Esophagus (tissue), 2 donors: Measurements from ENCODE around the gene RERG. TPM values are rescaled to one million over a fixed set of nuclear protein-coding genes. Genes with fewer than 3 reads are reported as not detected.
"Not testable (repeated sequence)": the region's sequence is repeated elsewhere in the genome, so short reads cannot be mapped to it uniquely, and the experiment has no call there.

ENCODE experiments used
- H3K27ac ChIP-seq, 2 donors: one replicate each; pipeline ENCODE4 v1.5.1; 2013; ENCODE audit warnings: low read depth in 2 of 2, mild to moderate bottlenecking in 2 of 2, inconsistent platforms in 1 of 2, low read length in 1 of 2, moderate library complexity in 1 of 2
- H3K27me3 ChIP-seq, 2 donors: one replicate each; pipeline ENCODE4 v1.6.1; 2013; ENCODE audit warnings: low read length in 2 of 2, control low read depth in 1 of 2, mild to moderate bottlenecking in 1 of 2; ENCODE audit not compliant: insufficient read depth in 2 of 2, control insufficient read depth in 1 of 2
- H3K36me3 ChIP-seq, 2 donors: one replicate each; pipeline ENCODE4 v1.6.1; 2013; ENCODE audit warnings: low read length in 1 of 2; ENCODE audit not compliant: control insufficient read depth in 2 of 2, insufficient read depth in 2 of 2
- H3K4me1 ChIP-seq, 2 donors: one replicate each; pipeline ENCODE4 v1.6.1; 2013; ENCODE audit warnings: low read length in 1 of 2; ENCODE audit not compliant: control insufficient read depth in 2 of 2, insufficient read depth in 2 of 2
- H3K4me3 ChIP-seq, 2 donors: one replicate each; pipeline ENCODE4 v1.5.1; 2013; ENCODE audit warnings: low read length in 2 of 2, mild to moderate bottlenecking in 2 of 2, low read depth in 1 of 2, moderate library complexity in 1 of 2
- H3K9me3 ChIP-seq, 2 donors: one replicate each; pipeline ENCODE4 v1.6.1; 2013; ENCODE audit warnings: mild to moderate bottlenecking in 2 of 2, low read depth in 1 of 2, low read length in 1 of 2, moderate library complexity in 1 of 2; ENCODE audit not compliant: control insufficient read depth in 2 of 2, insufficient read depth in 1 of 2
- WGBS, 2 donors: extraction: QIAGEN DNeasy Blood & Tissue Kit; methylation state at CpG; one replicate each; pipeline ENCODE4 v1.1.7; 2013; 5-methylcytosine and 5-hydroxymethylcytosine counted together
- polyA plus RNA-seq, 2 donors: library from polyadenylated mRNA; stranded (reverse); fragments of 200-250 nt; gene quantifications; one replicate each; pipeline ENCODE4 v1.2.3, GENCODE V29; 2013
- donor health status: healthy with polysubstance abuse.
- donor health status: Bipolar disorder and iron deficiency.

RERG gene
- polyA plus RNA-seq, 2 donors, result 2.3 to 3.2 TPM

DNA sequence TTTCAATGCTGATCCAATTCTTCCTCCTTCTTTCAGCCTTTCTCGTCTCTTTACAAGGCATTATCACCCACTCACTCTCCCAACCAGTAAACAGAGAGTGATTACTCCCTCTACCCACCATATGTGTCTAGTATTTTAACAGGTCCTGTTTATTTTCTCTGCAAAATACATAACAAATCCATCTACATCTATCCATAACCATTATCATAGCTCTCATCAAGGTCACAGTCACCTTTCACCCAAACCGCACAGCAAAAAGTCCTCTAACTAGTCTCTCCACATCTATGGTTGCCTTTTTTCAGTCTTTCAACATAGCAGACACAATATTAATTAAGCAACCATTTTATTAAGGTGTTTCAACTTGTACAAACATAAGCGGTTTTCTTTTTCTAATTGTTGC, 21.9 kb upstream of the RERG start:
- Histone ChIP-seq H3K4me3 (no peak overlapping the region), H3K36me3 (no peaks in the 10 kb centered on the region), H3K27ac (no peak overlapping the region), H3K27me3 (no peaks in the 10 kb centered on the region), H3K4me1 (no peaks in the 10 kb centered on the region), H3K9me3 (no peaks in the 10 kb centered on the region)
- 79 to 87% methylated on average over 3 of the region's 3 CpGs for WGBS, 2 donors

DNA sequence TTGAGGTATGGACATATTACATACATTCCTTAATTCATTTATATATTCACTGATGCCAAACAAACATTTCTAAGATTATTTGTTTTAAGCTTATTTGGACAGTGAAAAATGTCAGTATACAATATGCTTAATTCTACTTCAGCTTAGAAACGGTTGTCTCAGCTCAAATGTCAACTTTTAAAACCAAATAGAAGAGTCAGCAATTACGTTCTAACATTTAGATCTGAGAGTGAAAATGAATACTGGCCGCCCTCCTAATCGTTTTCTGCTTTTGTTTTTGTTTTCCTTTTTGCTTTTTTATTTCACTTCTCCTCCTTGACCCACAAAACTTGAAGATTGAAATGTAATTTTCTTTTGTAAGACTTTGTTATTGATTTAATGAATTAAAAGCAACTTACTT, 19.7 kb upstream of the RERG start:
- 44 to 51% methylated on average over 4 of the region's 4 CpGs for WGBS, 2 donors
- H3K27ac ChIP-seq, result no peak overlapping the region
- peaks cover 0 to 3% of the 10 kb centered on the region in 2 donors for H3K27me3 ChIP-seq
- no peaks in the 10 kb centered on the region for H3K4me1 ChIP-seq
- no peaks in the 10 kb centered on the region for H3K36me3 ChIP-seq
- no peaks in the 10 kb centered on the region for H3K9me3 ChIP-seq
- H3K4me3 ChIP-seq, result no peak overlapping the region

GRCh38 chr12:15234508-15234907, 13.3 kb upstream of the RERG start:
- no peaks in the 10 kb centered on the region for H3K9me3 ChIP-seq
- H3K4me3 ChIP-seq, result no peak overlapping the region
- H3K36me3 ChIP-seq, result no peaks in the 10 kb centered on the region
- peaks cover 0 to 3% of the 10 kb centered on the region in 2 donors for H3K27me3 ChIP-seq
- 84 to 85% methylated on average over 4 of the region's 4 CpGs for WGBS, 2 donors
- H3K27ac ChIP-seq, result no peak overlapping the region
- H3K4me1 ChIP-seq, result no peaks in the 10 kb centered on the region

DNA sequence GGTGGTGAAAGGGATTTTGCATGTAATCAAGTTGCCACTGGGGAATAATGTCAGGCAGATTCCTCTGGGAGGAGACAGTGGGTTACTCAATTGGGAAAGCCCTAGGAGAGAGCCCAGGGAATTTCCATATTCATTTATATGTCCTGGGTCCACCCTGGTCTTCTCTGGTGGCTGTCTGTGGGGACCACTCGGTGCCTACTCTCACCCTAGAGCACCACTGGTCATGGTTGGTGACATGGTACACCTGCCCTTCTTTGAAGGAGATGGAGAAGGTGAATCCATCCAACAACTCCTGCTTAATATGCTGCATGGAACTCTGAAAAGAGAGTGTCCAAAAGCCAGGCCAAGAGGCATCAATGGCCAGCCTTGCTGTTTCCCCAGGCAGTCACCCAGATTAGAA, 12.8 kb upstream of the RERG start:
- no peaks in the 10 kb centered on the region for H3K9me3 ChIP-seq
- H3K4me1 ChIP-seq, result no peaks in the 10 kb centered on the region
- no peak overlapping the region for H3K4me3 ChIP-seq
- no peaks in the 10 kb centered on the region for H3K36me3 ChIP-seq
- peaks cover 0 to 3% of the 10 kb centered on the region in 2 donors for H3K27me3 ChIP-seq
- WGBS, 2 donors, result 62 to 73% methylated on average over 1 of the region's 1 CpG
- H3K27ac ChIP-seq, result no peak overlapping the region

DNA sequence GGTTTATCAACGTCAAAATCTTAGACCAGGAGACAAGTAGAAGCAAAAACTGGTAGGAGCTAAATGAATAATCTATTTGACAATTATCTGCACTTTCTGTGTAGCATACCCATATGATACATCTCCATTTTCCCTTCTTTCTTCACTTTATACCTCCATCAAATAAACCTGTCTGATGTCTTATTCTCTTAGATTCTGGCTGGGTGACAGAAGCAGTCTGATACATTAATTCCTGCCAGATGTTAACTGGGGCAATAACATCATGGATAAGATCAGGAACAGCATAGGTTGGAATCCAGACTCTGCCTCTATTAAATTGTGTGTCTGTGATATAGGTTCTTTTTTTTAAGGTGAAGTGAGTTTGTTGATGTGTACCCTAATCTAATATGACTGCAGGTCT, 11.7 kb upstream of the RERG start:
- WGBS, 2 donors, result 19 to 28% methylated on average over 1 of the region's 1 CpG

DNA sequence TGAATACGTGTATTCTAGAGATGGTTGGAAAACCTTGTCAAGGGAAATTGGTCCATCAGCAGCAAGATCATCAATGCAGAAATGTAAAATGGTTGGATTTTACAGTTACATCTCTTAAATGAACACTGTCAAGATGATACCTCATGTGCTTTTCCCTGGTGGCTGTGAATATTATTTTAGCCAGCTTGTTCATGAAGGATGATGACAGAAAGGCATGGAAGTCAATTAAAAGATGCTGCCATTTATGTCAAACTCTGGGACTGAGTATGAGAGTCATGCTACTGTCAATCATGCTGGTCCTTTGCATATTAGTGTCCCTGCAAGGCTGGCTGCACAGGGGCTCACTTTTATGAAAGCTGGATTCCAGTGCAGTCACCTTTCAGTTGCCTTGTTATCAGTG, 10.3 kb upstream of the RERG start:
- Histone ChIP-seq H3K27me3 (no peaks in the 10 kb centered on the region), H3K4me1 (no peaks in the 10 kb centered on the region), H3K36me3 (no peaks in the 10 kb centered on the region), H3K27ac (no peak overlapping the region), H3K4me3 (no peak overlapping the region), H3K9me3 (no peaks in the 10 kb centered on the region)
- 66 to 76% methylated on average over 1 of the region's 1 CpG for WGBS, 2 donors

More for the DNA sequence above, 11.7 kb upstream of the RERG start:
- Histone ChIP-seq H3K36me3 (no peaks in the 10 kb centered on the region), H3K9me3 (no peaks in the 10 kb centered on the region), H3K27ac (no peak overlapping the region), H3K4me3 (no peak overlapping the region), H3K4me1 (no peaks in the 10 kb centered on the region), H3K27me3 (peaks cover 0 to 3% of the 10 kb centered on the region in 2 donors)

GRCh38 chr12:15230751-15231150, 9.5 kb upstream of the RERG start:
- no peak overlapping the region for H3K27ac ChIP-seq
- no peaks in the 10 kb centered on the region for H3K36me3 ChIP-seq
- no peaks in the 10 kb centered on the region for H3K9me3 ChIP-seq
- H3K27me3 ChIP-seq, result no peaks in the 10 kb centered on the region
- H3K4me1 ChIP-seq, result no peaks in the 10 kb centered on the region
- H3K4me3 ChIP-seq, result no peak overlapping the region

DNA sequence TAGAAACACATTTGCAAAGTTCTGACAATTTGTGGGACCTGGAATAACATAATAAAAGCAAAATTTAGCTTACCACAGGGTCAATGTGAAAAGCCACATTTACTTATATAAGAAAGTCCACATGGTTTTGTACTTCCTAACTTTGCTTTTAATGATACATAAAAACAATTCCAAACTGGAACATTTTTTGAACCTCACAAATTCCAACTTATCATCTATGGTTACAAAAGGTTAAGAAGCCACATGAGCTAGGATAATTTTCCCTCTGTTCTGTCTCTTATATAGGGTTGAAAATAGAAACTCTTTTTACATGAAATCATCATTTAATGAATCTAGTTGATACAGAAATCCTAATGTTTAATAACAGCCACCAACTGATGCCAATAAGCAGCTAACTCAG, 8.9 kb upstream of the RERG start:
- Histone ChIP-seq H3K4me3 (no peak overlapping the region), H3K36me3 (no peaks in the 10 kb centered on the region), H3K27ac (no peak overlapping the region)

GRCh38 chr12:15227004-15227679, 5.9 kb upstream of the RERG start:
- 17 to 22% methylated on average over 5 of the region's 5 CpGs for WGBS, 2 donors
- Histone ChIP-seq H3K36me3 (no peaks in the 10 kb centered on the region), H3K4me1 (no peaks in the 10 kb centered on the region), H3K4me3 (no peak overlapping the region), H3K9me3 (no peaks in the 10 kb centered on the region), H3K27ac (no peak overlapping the region), H3K27me3 (no peaks in the 10 kb centered on the region)

More for the DNA sequence above, 8.9 kb upstream of the RERG start:
- Histone ChIP-seq H3K9me3 (no peaks in the 10 kb centered on the region), H3K27me3 (no peaks in the 10 kb centered on the region), H3K4me1 (no peaks in the 10 kb centered on the region)

DNA sequence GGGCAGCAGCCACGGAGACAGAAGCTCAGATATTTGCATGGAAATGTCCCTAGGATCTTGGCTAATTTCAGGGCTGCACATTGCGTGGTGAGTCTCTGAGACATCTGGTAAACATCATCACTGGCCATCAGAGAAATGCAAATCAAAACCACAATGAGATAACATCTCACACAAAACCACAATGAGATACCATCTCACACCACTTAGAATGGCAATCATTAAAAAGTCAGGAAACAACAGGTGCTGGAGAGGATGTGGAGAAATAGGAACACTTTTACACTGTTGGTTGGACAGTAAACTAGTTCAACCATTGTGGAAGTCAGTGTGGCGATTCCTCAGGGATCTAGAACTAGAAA, 4.6 kb upstream of the RERG start:
- H3K4me1 ChIP-seq, H3K36me3 ChIP-seq, H3K9me3 ChIP-seq, H3K27me3 ChIP-seq, H3K27ac ChIP-seq, H3K4me3 ChIP-seq: not testable (repeated sequence)
- 61 to 71% methylated on average over 2 to 3 of the region's 3 CpGs for WGBS, 2 donors
